HG02610 (cell line): Measurements from ENCODE around the gene GSKIP.

ENCODE experiments used
- ATAC-seq: cut with Tn5 transposase; IDR thresholded peaks from one replicate; pipeline ENCODE4 v1.9.1; 2021; ENCODE audit warnings: mild to moderate bottlenecking, moderate library complexity; ENCODE audit not compliant: unreplicated experiment

GSKIP gene

GRCh38 chr14:96413526-96413925 is 50.2 kb downstream of the GSKIP start:
- ATAC-seq: no peak

- no peak for ATAC-seq
Observed at GRCh38 chr14:96415559-96415958, 52.2 kb downstream of the GSKIP start.

- no peak for ATAC-seq
Observed at GRCh38 chr14:96416292-96416691, 53.0 kb downstream of the GSKIP start.

- ATAC-seq: no peak
Observed at GRCh38 chr14:96417254-96417653, 53.9 kb downstream of the GSKIP start.

GRCh38 chr14:96418075-96418474 is 54.7 kb downstream of the GSKIP start:
- ATAC-seq: no peak

- no peak for ATAC-seq
Observed at GRCh38 chr14:96421236-96421635, 57.9 kb downstream of the GSKIP start.

GRCh38 chr14:96422992-96423391 is 59.7 kb downstream of the GSKIP start:
- ATAC-seq: no peak

- no peak for ATAC-seq
Observed at GRCh38 chr14:96423446-96424108, 60.3 kb downstream of the GSKIP start.

- ATAC-seq: peak; percentile 75
Observed at GRCh38 chr14:96424109-96424989, 61.0 kb downstream of the GSKIP start.

- no peak for ATAC-seq
Observed at GRCh38 chr14:96434040-96434439, 70.7 kb downstream of the GSKIP start.
